ENCODE measurements around the gene RASL12. TPM values are rescaled to one million over a fixed set of nuclear protein-coding genes. Genes with fewer than 3 reads are reported as not detected.

RASL12 gene
- total and polyA plus RNA-seq, 2 of the 8 experiments (the other 6 are each of a cell fraction or from before 2014, with no cell fraction given): 9.5 to 10.3 TPM

DNA sequence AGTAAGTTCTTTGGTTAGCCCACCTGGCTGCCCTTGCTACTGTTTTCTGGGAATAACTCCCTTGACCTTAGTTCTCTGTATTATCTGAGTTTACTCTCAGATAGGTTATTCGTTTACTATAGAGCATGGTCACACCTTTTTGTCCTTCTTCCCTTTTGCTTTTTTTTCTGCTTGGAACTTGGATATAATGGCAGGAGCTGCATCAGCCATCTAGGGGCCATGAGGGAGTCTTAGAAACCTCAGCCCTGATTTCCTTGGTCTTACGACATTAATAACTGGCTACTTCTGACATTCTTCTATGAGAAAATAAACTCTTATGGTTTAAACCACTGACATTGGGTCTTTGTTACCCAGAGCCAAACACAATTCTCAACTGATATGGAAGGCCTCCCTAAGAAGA lies 26.0 kb downstream of the RASL12 start:
- ChIA-PET POLR2A (ENCODE audit: partially characterized antibody) (interaction anchor here (1.6 kb wide), 1 partner anchor 26 kb away, joined by 4 read pairs; the partner anchor contains the start of gene RASL12), CTCF (ENCODE audit: partially characterized antibody) (interaction anchor here (1.0 to 33.2 kb wide), 4 partner anchors 7 to 260 kb away, joined by 3 to 1213 read pairs (median 42); partner anchors contain the start of genes KBTBD13 and RASL12)
- Histone ChIP-seq H4K5ac (ENCODE audit: insufficient read length, low read depth, low read length) (no peak overlapping the region), H3K4me3 (ENCODE audit: extremely low read depth in 1 of 4, insufficient read depth in 2 of 4, low read depth in 3 of 4, low read length in 4 of 4) (no peak overlapping the region), H2BK5ac (ENCODE audit: low read depth, low read length) (no peak overlapping the region), H3K36me3 (ENCODE audit: control insufficient read depth in 2 of 4, insufficient read depth in 4 of 4, low read length in 3 of 4) (no peaks in the 10 kb centered on the region), H2AK5ac (ENCODE audit: low read depth, low read length) (no peak overlapping the region), H4K8ac (ENCODE audit: extremely low read depth, insufficient read depth, low read length) (no peak overlapping the region), H2BK120ac (replicated peaks; ENCODE audit: low read depth, low read length) (no peak overlapping the region), H2BK15ac (ENCODE audit: low read length) (no peak overlapping the region), H2AFZ (ENCODE audit: low read length) (no peak overlapping the region), H3K9ac (replicated peaks in 1 of 4; ENCODE audit: extremely low read depth in 1 of 4, low read depth in 3 of 4, low read length in 3 of 4) (no peak overlapping the region), H4K91ac (replicated peaks; ENCODE audit: insufficient read length, low read length) (no peak overlapping the region), H3K56ac (replicated peaks; ENCODE audit: insufficient read length, low read depth, low read length) (no peak overlapping the region), H3K79me1 (ENCODE audit: low read depth, low read length) (no peaks in the 10 kb centered on the region), H3K18ac (ENCODE audit: extremely low read depth, low read length) (no peak overlapping the region), H3K79me2 (ENCODE audit: control insufficient read depth in 1 of 2, insufficient read depth in 2 of 2, low read length in 2 of 2) (no peaks in the 10 kb centered on the region), H3K4me1 (replicated peaks in 1 of 4; ENCODE audit: control insufficient read depth in 3 of 4, insufficient read depth in 4 of 4, low read length in 3 of 4) (no peaks in the 10 kb centered on the region; a peak in 1 of 7 replicates), H3K27ac (ENCODE audit: low read depth, low read length) (no peak overlapping the region), H4K20me1 (replicated peaks in 1 of 2; ENCODE audit: control insufficient read depth in 1 of 2, insufficient read depth in 2 of 2, low read length in 2 of 2) (no peaks in the 10 kb centered on the region), H3K9me3 (ENCODE audit: insufficient read depth in 2 of 2, low read depth in 1 of 2, low read length in 1 of 2) (no peaks in the 10 kb centered on the region), H3K23me2 (ENCODE audit: low read depth, low read length) (no peaks in the 10 kb centered on the region), H3K4me2 (ENCODE audit: insufficient read depth in 1 of 2, low read depth in 2 of 2, low read length in 2 of 2) (no peak overlapping the region), H3K14ac (ENCODE audit: insufficient read length) (no peak overlapping the region), H2BK20ac (ENCODE audit: low read length) (no peak overlapping the region), H2BK12ac (ENCODE audit: low read depth, low read length) (no peak overlapping the region), H3K4ac (replicated peaks; ENCODE audit: insufficient read length, low read depth, low read length) (no peak overlapping the region), H3K27me3 (replicated peaks in 1 of 4; ENCODE audit: control insufficient read depth in 3 of 4, extremely low read depth in 1 of 4, insufficient read depth in 3 of 4, low read length in 3 of 4) (no peaks in the 10 kb centered on the region; a peak in 1 of 7 replicates), H3K23ac (ENCODE audit: insufficient read length) (no peak overlapping the region)
- 97% methylated on average over 2 of the region's 2 CpGs; no CpG with 5 or more reads in 1 of the 2 experiments for WGBS, 2 experiments (ENCODE audit: extremely low coverage in 1 of 2, insufficient coverage in 1 of 2, insufficient read length in 1 of 2, insufficient replicate concordance in 2 of 2, low coverage in 1 of 2, low lambda C conversion rate in 2 of 2, missing lambda C conversion rate in 1 of 2)
- no peak for DNase-seq (ENCODE audit: low read depth in 1 of 2, low spot score in 2 of 2)
- FAIRE-seq: no peak
- TF ChIP-seq SP2 (IDR thresholded peaks at IDR 0.05; ENCODE audit: low read length) (no peak), TAF1 (IDR thresholded peaks at IDR 0.05; ENCODE audit: low read depth, low read length) (no peak), HDAC2 (IDR thresholded peaks at IDR 0.05; ENCODE audit: borderline replicate concordance in 1 of 2, low read depth in 2 of 2, low read length in 2 of 2) (no peak), JUN (IDR thresholded peaks at IDR 0.05; ENCODE audit: low read depth, low read length) (no peak), CTBP2 (IDR thresholded peaks at IDR 0.05; ENCODE audit: borderline replicate concordance, insufficient read depth, insufficient read length, low read length) (no peak), PHF8 (conservative IDR thresholded peaks at IDR 0.05; ENCODE audit: low read depth, low read length) (no peak), SIX5 (IDR thresholded peaks at IDR 0.05; ENCODE audit: low read depth, low read length) (no peak), ZNF274 (IDR thresholded peaks at IDR 0.05; ENCODE audit: borderline replicate concordance, extremely low read depth, low read length) (no peak), CEBPB (IDR thresholded peaks at IDR 0.05; ENCODE audit: low read depth, low read length) (no peak), FOSL1 (IDR thresholded peaks at IDR 0.05; ENCODE audit: insufficient read depth, low read depth, low read length) (no peak)
- TF ChIP-seq, protein P1, sequence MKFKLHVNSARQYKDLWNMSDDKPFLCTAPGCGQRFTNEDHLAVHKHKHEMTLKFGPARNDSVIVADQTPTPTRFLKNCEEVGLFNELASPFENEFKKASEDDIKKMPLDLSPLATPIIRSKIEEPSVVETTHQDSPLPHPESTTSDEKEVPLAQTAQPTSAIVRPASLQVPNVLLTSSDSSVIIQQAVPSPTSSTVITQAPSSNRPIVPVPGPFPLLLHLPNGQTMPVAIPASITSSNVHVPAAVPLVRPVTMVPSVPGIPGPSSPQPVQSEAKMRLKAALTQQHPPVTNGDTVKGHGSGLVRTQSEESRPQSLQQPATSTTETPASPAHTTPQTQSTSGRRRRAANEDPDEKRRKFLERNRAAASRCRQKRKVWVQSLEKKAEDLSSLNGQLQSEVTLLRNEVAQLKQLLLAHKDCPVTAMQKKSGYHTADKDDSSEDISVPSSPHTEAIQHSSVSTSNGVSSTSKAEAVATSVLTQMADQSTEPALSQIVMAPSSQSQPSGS (IDR thresholded peaks at IDR 0.05; ENCODE audit: low read length): no peak
- TF ChIP-seq, protein P2, sequence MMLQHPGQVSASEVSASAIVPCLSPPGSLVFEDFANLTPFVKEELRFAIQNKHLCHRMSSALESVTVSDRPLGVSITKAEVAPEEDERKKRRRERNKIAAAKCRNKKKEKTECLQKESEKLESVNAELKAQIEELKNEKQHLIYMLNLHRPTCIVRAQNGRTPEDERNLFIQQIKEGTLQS (IDR thresholded peaks at IDR 0.05; ENCODE audit: insufficient read depth, low read depth, low read length): no peak
